ENCODE results near the gene CARD19. TPM values are rescaled to one million over a fixed set of nuclear protein-coding genes. Genes with fewer than 3 reads are reported as not detected.

CARD19 gene
- total and polyA plus RNA-seq, 9 donors, result 5.0 to 67.6 (median 44.7) TPM

- Histone ChIP-seq H3K9me3 (no peaks in the 10 kb centered on the region), H3K27ac (peak overlapping the region in 1 of 2 donors; percentile 87), H3K4me3 (no peak overlapping the region), H3K4me1 (ENCODE audit: insufficient read depth) (peaks cover 30% of the 10 kb centered on the region), H3K36me3 (no peaks in the 10 kb centered on the region), H3K27me3 (no peaks in the 10 kb centered on the region)
- peak; percentile 45 to 76 (median 57) for DNase-seq
- WGBS, 3 donors, result 18 to 32% (median 20%) methylated on average over 4 of the region's 4 CpGs
- TF ChIP-seq POLR2A (IDR thresholded peaks at IDR 0.05) (no peak), EP300 (IDR thresholded peaks at IDR 0.05) (no peak), CTCF (IDR thresholded peaks at IDR 0.05) (no peak)
- intact Hi-C loops (cut with DNase I), result loop anchor here in 1 of 4 donors (5.0 kb wide), 1 partner anchor 36 kb away; the partner anchor contains the start of gene CARD19
Observed at GRCh38 chr9:93061260-93061751, 34.7 kb upstream of the CARD19 start.

- Histone ChIP-seq H3K27ac (peak overlapping the region; percentile 14 to 87), H3K4me1 (ENCODE audit: insufficient read depth) (peaks cover 28% of the 10 kb centered on the region), H3K27me3 (no peaks in the 10 kb centered on the region), H3K4me3 (no peak overlapping the region), H3K36me3 (no peaks in the 10 kb centered on the region), H3K9me3 (no peaks in the 10 kb centered on the region)
- WGBS, 3 donors, result 40 to 54% (median 51%) methylated on average over 19 of the region's 19 CpGs
- DNase-seq, result peak; percentile 50 to 87 (median 60)
- intact Hi-C loops (cut with DNase I), result loop anchor here in 1 of 4 donors (5.0 kb wide), 1 partner anchor 35 kb away; the partner anchor contains the start of gene CARD19
- TF ChIP-seq CTCF (IDR thresholded peaks at IDR 0.05) (no peak), POLR2A (IDR thresholded peaks at IDR 0.05) (no peak)
Observed at GRCh38 chr9:93061791-93062763, 33.9 kb upstream of the CARD19 start.

- TF ChIP-seq EP300 (IDR thresholded peaks at IDR 0.05) (no peak), POLR2A (IDR thresholded peaks at IDR 0.05) (no peak), CTCF (IDR thresholded peaks at IDR 0.05) (no peak)
- Histone ChIP-seq H3K27ac (no peak overlapping the region), H3K4me3 (no peak overlapping the region), H3K27me3 (no peaks in the 10 kb centered on the region), H3K9me3 (no peaks in the 10 kb centered on the region), H3K36me3 (no peaks in the 10 kb centered on the region), H3K4me1 (ENCODE audit: insufficient read depth) (peaks cover 21% of the 10 kb centered on the region)
- WGBS, 3 donors, result 77 to 85% (median 80%) methylated on average over 12 of the region's 12 CpGs
- no peak for DNase-seq
- intact Hi-C loops (cut with DNase I), result loop anchor here in 1 of 4 donors (5.0 kb wide), 1 partner anchor 33 kb away; the partner anchor contains the start of gene CARD19
Observed at GRCh38 chr9:93064392-93065134, 31.5 kb upstream of the CARD19 start.

GRCh38 chr9:93065135-93065720 lies 30.8 kb upstream of the CARD19 start:
- peaks cover 16% of the 10 kb centered on the region for H3K4me1 ChIP-seq (ENCODE audit: insufficient read depth)
- H3K4me3 ChIP-seq, result no peak overlapping the region
- WGBS, 3 donors, result 54 to 60% (median 59%) methylated on average over 15 of the region's 15 CpGs
- TF ChIP-seq POLR2A (IDR thresholded peaks at IDR 0.05) (no peak), EP300 (IDR thresholded peaks at IDR 0.05) (no peak), CTCF (IDR thresholded peaks at IDR 0.05) (no peak)
- intact Hi-C loops (cut with DNase I), result no loop called here
- no peak for DNase-seq
- H3K27ac ChIP-seq, result no peak overlapping the region
- no peaks in the 10 kb centered on the region for H3K27me3 ChIP-seq
- H3K36me3 ChIP-seq, result no peaks in the 10 kb centered on the region
- H3K9me3 ChIP-seq, result no peaks in the 10 kb centered on the region

All from ovary (tissue), 9 donors.